Fibroblast of peridontal ligament (primary cell): Measurements from ENCODE around the gene ALKAL2.
"Not testable (repeated sequence)": the region's sequence is repeated elsewhere in the genome, so short reads cannot be mapped to it uniquely, and the experiment has no call there.

ENCODE experiments used
- DNase-seq: peaks from one replicate; pipeline ENCODE4 v3.0.0-alpha.2; 2010; ENCODE audit errors: extremely low read depth

Gene ALKAL2

GRCh38 chr2:287911-288757, at the start of gene ALKAL2:
Gene ALKAL2 (minus strand): TSS chr2:288091. CDS start chr2:287835, 256 bp downstream.
- DNase-seq: no peak

- DNase-seq: not testable (repeated sequence)
These were observed 49.1 kb upstream of the ALKAL2 start for GRCh38 chr2:336949-337348.

GRCh38 chr2:336360-336759, 48.5 kb upstream of the ALKAL2 start:
- DNase-seq: no peak

GRCh38 chr2:332592-332991, 44.7 kb upstream of the ALKAL2 start:
- DNase-seq: no peak

- no peak for DNase-seq
These were observed 40.9 kb upstream of the ALKAL2 start for GRCh38 chr2:328761-329160.

- DNase-seq: no peak
These were observed 35.1 kb upstream of the ALKAL2 start for GRCh38 chr2:323035-323434.

- DNase-seq: no peak
These were observed 34.4 kb upstream of the ALKAL2 start for GRCh38 chr2:322326-322725.

- no peak for DNase-seq
These were observed 32.7 kb upstream of the ALKAL2 start for GRCh38 chr2:320561-320960.

- no peak for DNase-seq
These were observed 31.2 kb upstream of the ALKAL2 start for GRCh38 chr2:319059-319600.

GRCh38 chr2:317501-318424, 29.9 kb upstream of the ALKAL2 start:
- no peak for DNase-seq

- DNase-seq: no peak
These were observed 28.5 kb upstream of the ALKAL2 start for GRCh38 chr2:316381-316780.

GRCh38 chr2:315925-316324, 28.0 kb upstream of the ALKAL2 start:
- DNase-seq: not testable (repeated sequence)

GRCh38 chr2:314561-315336, 26.9 kb upstream of the ALKAL2 start:
- no peak for DNase-seq

- no peak for DNase-seq
These were observed 26.1 kb upstream of the ALKAL2 start for GRCh38 chr2:313991-314390.

GRCh38 chr2:310994-311393, 23.1 kb upstream of the ALKAL2 start:
- DNase-seq: no peak

GRCh38 chr2:309954-310510, 22.1 kb upstream of the ALKAL2 start:
- DNase-seq: no peak

GRCh38 chr2:309148-309953, 21.5 kb upstream of the ALKAL2 start:
- no peak for DNase-seq

- DNase-seq: no peak
These were observed 17.5 kb upstream of the ALKAL2 start for GRCh38 chr2:305366-305765.

GRCh38 chr2:296354-296753, 8.5 kb upstream of the ALKAL2 start:
- DNase-seq: no peak

GRCh38 chr2:295090-295489, 7.2 kb upstream of the ALKAL2 start:
- DNase-seq: no peak
